Stimulated activated CD8-positive, alpha-beta memory T cell treated with anti-CD3 and anti-CD28 coated beads, Interleukin-7, amount 100 ng/mL, for 24 hours (primary cell): ENCODE data around the gene CHRNG.

Experiments
- DNase-seq: peaks from one replicate; pipeline ENCODE4 v3.0.0-alpha.2; 2020; ENCODE audit warnings: low read depth

CHRNG gene

GRCh38 chr2:232580648-232580981 lies 41.1 kb downstream of the CHRNG start:
- no peak for DNase-seq

- DNase-seq: no peak
Measured at GRCh38 chr2:232581725-232582124, 42.2 kb downstream of the CHRNG start.

DNA sequence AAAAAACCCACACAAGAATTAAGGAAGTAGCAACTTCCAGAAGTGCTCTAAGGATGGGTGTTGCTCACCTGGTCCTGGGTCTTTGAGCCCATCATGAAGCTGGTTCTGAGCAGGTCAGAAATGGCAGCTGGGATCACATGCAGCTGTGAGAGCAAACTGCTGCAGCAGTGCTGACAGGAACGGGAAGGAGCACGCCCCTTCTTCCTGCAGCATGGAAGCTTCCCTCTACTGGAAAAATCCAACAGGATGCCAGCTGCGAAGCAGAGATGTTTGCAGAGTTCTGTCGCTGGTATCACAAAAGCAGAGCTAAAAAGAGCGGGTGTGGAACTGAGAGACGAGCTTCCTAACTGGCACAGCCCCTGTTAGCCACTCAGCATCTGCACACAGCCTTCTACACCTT lies 44.7 kb downstream of the CHRNG start:
- DNase-seq: no peak

- DNase-seq: no peak
Measured at GRCh38 chr2:232586943-232587505, 47.5 kb downstream of the CHRNG start.

GRCh38 chr2:232587512-232587911 lies 48.0 kb downstream of the CHRNG start:
- no peak for DNase-seq

GRCh38 chr2:232588031-232588430 lies 48.5 kb downstream of the CHRNG start:
- DNase-seq: no peak

GRCh38 chr2:232588680-232589585 lies 49.4 kb downstream of the CHRNG start:
- no peak for DNase-seq

GRCh38 chr2:232592772-232593395 lies 53.4 kb downstream of the CHRNG start:
- DNase-seq: no peak

DNA sequence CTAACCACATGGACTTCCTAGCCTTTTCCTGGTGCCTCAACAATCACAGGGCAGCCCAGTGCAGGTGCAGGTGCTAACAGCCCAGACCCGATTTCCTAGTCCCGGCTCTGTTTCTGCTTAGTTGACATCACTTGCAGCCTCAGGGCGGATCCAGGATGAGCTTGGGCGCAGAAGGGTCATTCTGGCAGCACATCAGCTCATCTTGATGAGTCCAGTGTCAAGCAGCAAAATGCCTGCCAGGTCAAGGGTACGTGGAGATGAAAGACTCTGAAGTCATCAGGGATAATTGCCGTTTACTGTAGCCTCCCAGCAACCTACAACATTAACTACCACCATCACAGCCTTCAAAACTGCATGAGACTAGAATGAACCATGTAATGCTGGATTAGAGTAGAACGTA lies 54.5 kb downstream of the CHRNG start:
- no peak for DNase-seq
